Muscle of arm (tissue), 14 donors: ENCODE measurements around the gene ACYP1. TPM values are rescaled to one million over a fixed set of nuclear protein-coding genes. Genes with fewer than 3 reads are reported as not detected.

Experiments used
- DNase-seq: peaks from one replicate; pipeline ENCODE4 v3.0.0-alpha.2; 2013
- long read RNA-seq, 11 donors: transcript quantifications; one replicate each; lab custom pipeline, GENCODE V29; 2026
- polyA plus RNA-seq, 12 donors: library from polyadenylated mRNA; unstranded; fragments of 120-200 nt; gene quantifications; one replicate each; pipeline ENCODE4 v1.2.1, GENCODE V29; 2013; ENCODE audit not compliant: insufficient read length in 12 of 12

The ACYP1 gene
- 10 to 100 TPM in 11 of 12 donors, not detected in 1; 10.3 to 41.1 (median 20.4) TPM for polyA plus RNA-seq
- long read RNA-seq, donor 1, transcript ACYP1-201 (3 exons, 627 nt) = major isoform, 15 of 19 reads
- long read RNA-seq, donor 1, partial matches to known transcripts = 0 of 19 reads
- long read RNA-seq, donor 1, other reads (novel, unspliced or antisense) = 0 of 19 reads
- long read RNA-seq, donor 2, transcript ACYP1-201 (3 exons, 627 nt) = major isoform, 9 of 21 reads
- long read RNA-seq, donor 2, partial matches to known transcripts = 8 of 21 reads
- long read RNA-seq, donor 2, other reads (novel, unspliced or antisense) = 0 of 21 reads
- long read RNA-seq, donor 3, partial matches to known transcripts = 13 of 19 reads
- long read RNA-seq, donor 3, other reads (novel, unspliced or antisense) = 0 of 19 reads
- long read RNA-seq, donor 4, partial matches to known transcripts = 6 of 8 reads
- long read RNA-seq, donor 4, other reads (novel, unspliced or antisense) = 0 of 8 reads
- long read RNA-seq, donor 5, transcript ACYP1-201 (3 exons, 627 nt) = major isoform, 14 of 53 reads
- long read RNA-seq, donor 5, partial matches to known transcripts = 36 of 53 reads
- long read RNA-seq, donor 5, other reads (novel, unspliced or antisense) = 0 of 53 reads
- long read RNA-seq, donor 6, partial matches to known transcripts = 14 of 17 reads
- long read RNA-seq, donor 6, other reads (novel, unspliced or antisense) = 0 of 17 reads
- long read RNA-seq, donor 7, transcript ACYP1-201 (3 exons, 627 nt) = major isoform, 6 of 18 reads
- long read RNA-seq, donor 7, transcript ACYP1-203 (2 exons, 606 nt) = minor isoform, 5 of 18 reads
- long read RNA-seq, donor 7, partial matches to known transcripts = 6 of 18 reads
- long read RNA-seq, donor 7, other reads (novel, unspliced or antisense) = 0 of 18 reads
- long read RNA-seq, donor 8, transcript ACYP1-201 (3 exons, 627 nt) = major isoform, 6 of 19 reads
- long read RNA-seq, donor 8, partial matches to known transcripts = 9 of 19 reads
- long read RNA-seq, donor 8, other reads (novel, unspliced or antisense) = 0 of 19 reads
- long read RNA-seq, donor 9, partial matches to known transcripts = 0 of 3 reads
- long read RNA-seq, donor 9, other reads (novel, unspliced or antisense) = 0 of 3 reads
- long read RNA-seq, donor 10, transcript ACYP1-201 (3 exons, 627 nt) = major isoform, 9 of 18 reads
- long read RNA-seq, donor 10, partial matches to known transcripts = 8 of 18 reads
- long read RNA-seq, donor 10, other reads (novel, unspliced or antisense) = 0 of 18 reads
- long read RNA-seq, donor 11, transcript ACYP1-201 (3 exons, 627 nt) = major isoform, 15 of 33 reads
- long read RNA-seq, donor 11, partial matches to known transcripts = 15 of 33 reads
- long read RNA-seq, donor 11, other reads (novel, unspliced or antisense) = 0 of 33 reads

DNA sequence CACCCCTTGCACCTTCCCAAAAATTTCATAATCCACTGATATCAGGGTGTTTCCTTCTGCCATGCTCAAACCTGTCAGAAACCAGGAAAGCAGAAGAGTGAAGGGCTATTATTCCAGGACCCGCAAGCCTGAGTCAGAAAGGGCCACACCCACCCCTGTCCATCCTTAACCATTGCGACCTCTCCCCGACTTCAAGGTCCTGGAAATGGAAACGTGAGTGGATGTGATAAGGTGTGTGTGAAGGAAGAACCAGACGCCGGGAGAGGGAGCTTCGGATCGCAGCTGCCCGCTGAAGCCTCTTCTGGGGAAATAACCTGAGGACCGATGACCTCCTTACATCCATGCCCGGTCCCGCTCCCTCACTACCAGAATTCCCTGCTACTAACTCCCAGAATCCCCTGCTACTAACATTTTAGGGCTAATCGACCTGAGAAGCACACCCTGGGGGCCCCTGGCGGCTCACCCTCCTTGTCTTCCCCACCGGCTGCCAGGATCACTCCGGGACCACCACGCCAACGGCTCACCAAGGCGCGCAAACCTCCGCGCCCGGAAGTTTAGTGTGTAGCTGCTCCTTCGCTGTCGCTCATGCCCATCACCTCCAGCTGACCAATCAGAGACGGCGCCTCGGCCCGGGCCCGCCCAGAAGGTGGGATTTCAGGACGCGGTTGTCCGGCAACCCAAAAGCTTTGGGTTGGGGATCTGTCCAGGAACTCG lies at the start of gene ACYP1:
Gene ACYP1 (minus strand): TSS at position 534 of the 714 bp plus-strand sequence. CDS start 471 bp downstream, at position 63.
- peak; percentile 95 for DNase-seq

DNA sequence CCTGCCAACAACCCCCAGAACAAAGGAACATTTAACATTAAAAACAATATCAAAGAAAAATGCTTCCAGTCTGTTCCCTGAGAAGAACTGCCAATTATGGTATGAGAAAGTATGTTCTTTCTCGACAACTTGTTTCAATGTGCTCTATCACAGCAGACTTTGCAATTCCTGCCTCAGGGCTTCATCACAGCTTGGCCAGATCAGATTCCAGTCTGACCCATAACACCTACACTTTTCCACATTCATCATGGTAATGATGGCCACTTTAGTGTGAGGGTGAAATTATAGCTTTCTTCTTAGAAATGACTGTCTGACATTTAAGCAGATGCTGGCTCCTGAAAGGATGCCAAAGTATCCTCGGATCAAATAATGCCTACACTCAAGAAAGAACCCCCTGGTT lies 46.1 kb upstream of the ACYP1 start:
- DNase-seq = no peak

DNA sequence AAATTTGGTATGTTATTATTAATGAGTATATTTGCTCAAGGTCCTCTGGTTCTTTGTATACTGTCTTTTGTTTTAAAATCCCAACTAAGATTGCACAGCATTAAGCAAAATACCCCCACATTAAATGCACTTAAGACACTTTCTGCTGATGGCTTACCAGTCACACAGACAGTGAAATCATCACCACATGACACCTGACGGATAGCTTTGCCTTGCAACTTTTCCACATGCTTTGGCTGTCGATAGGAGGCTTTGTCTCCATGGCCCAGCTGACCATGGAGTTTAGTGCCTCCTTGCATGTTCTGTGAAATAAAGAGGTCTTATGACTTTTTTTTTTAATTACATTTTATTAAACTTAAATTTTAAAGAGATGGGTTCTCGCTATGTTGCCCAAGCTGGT lies 43.4 kb upstream of the ACYP1 start:
- DNase-seq = no peak

DNA sequence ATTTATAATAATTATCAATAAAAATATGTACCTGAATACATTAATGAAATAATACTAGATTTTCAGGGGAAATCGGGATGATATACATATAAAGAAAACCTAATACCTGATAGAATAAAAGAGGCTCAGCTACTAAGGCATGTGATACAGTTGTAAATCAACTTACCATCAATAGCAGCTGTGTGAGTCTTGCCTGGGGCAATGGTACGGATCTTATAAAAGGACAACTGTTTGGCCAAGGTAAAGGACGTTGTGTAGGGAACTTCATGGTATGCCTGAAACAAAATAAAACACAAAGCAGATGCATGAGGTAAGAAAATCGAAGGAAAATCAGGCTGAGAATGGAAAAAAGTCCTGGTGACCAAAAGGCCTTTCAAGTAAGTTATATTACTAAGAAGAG lies 37.7 kb upstream of the ACYP1 start:
- DNase-seq = no peak

DNA sequence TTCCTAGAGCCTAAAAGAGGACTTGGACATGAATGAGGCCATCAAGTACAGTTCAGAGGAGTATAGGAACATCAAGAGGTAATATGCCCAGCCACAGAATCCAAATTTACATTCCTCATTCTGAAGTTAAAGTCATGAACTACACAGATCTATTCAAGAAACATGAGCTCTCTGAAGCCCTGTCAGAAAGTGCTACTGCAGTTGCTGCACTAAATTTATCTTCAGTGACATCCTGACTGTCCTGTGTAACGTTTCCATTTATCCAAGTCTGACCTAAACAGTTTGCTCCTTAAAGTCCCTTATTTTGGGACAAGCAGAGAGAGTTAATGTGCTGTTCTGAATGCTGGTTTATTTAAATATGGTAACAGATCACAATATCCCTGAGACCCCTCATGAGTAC lies 34.9 kb upstream of the ACYP1 start:
- DNase-seq = no peak

DNA sequence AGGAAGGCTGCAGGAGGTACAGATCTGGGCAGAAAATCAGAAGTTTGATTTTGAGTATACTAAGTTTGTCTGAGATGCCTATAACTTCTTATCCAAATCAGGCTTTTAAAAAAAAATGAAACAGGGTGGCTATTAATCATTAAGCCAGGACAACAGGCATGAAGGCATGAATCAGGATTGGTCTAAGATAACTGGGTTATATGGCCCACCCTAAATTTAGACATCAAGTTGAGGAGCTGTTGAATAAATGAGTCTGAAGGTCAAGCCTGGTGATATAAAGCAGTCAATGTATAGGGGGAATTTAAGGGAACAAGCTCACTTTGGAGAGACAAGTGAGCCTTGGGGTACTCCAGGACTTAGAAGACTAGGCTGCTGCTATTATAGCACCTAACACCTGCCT lies 34.4 kb upstream of the ACYP1 start:
- DNase-seq = no peak

DNA sequence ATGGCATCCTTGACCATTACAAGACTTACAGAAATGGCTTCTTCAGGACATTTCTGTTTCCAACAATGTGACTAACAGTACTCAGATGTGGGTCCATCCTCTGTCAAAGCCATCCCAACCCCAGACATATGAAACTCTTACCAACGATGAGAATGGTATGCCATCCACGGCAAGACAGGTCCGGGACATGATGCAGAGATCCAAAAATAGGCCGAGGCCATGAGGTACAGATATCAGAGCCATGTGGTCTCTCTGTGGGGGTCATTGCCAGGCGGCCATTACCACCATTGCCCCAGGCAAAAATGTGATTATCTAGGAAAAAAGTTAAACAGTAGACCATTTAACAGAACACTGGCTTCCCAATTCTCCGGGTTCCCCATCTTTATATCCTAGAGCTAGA lies 33.1 kb upstream of the ACYP1 start:
- DNase-seq = no peak

DNA sequence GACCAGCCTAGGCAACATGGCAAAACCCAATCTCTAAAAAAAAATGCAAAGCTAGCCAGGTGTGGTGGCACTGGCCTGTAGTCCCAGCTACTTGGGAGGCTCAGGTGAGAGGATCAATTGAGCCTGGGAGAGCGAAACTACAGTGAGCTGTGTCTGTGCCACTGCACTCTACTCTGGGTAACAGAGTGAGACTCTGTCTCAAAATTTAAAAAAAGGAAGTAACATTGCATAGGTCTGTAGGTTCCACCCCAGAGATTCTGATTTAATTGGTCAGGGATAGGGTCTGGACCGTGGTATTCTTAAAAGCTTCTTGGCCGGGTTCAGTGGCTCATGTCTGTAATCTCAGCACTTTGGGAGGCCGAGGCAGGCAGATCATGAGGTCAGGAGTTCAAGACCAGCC lies 31.9 kb upstream of the ACYP1 start:
- no peak for DNase-seq

DNA sequence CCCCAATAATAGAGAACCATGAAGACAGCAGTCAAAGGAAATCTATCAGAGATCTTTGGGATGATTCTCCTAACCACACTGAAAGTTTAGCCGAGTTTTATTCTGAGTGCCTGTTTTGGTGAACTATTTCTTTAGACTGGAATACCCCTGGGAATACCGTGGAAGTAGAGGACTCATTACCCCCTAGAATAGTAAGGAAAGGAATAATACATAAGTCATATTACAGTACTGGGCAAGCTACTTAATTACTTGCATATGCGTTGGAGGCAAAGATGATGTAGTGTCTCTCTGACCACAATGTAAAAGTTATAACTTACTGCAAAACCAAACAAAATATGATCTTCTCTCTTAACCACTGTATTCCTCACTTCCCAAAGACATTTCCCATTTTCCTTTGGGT lies 31.1 kb upstream of the ACYP1 start:
- DNase-seq = no peak

DNA sequence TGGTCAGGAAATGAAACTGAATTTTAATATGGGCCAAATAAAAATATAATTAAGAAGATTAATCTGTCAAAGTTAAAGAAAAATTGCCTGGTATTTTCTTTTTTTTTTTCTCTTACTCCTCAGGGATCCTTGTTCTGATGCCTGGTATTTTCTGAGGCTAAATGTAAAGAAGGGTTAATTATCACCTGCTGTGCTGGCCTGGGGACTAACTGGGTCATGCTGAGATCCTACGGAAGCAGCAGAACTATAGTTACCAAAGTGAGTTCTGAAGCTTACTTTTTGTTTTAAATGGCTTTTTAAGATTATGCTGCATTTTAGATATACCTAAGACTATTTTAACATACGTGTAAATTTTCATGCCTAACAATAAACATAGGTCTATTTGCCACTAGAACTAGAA lies 28.9 kb upstream of the ACYP1 start:
- DNase-seq = no peak

DNA sequence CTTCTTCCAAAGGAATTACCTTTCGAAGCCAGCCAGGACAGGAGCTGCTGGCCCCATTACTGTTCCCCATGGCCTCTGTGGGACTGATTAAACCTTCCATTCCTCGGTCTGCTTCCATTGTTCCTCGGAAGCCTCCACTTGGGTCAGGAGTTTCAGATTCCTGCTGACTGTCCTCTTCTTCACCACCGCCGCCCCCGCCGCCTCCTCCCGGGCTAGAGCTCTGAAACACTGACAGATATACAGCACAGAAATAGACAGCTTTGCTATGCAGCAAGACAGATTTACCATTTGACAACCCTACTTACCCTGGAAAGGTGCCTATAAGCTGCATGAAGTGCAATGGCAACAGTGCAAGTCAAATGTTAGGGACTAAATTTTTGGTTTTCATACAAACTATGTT lies 27.4 kb upstream of the ACYP1 start:
- no peak for DNase-seq

DNA sequence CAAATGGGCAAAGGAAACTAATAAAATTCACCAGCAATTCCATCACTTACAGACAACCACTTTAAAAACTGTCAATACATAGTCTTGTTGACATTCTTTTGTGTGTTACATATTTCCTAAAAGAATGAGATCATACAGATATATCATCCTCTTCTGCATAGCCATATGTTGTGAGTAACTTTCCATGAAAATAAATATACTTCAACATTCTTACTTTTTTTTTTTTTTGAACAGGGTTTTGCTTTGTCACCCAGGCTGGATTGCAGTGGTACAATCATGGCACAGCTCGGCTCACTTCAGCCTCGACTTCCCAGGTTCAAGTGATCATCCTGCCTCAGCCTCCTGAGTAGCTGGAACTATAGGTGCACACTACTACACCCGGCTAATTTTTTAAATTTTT lies 26.5 kb upstream of the ACYP1 start:
- no peak for DNase-seq

DNA sequence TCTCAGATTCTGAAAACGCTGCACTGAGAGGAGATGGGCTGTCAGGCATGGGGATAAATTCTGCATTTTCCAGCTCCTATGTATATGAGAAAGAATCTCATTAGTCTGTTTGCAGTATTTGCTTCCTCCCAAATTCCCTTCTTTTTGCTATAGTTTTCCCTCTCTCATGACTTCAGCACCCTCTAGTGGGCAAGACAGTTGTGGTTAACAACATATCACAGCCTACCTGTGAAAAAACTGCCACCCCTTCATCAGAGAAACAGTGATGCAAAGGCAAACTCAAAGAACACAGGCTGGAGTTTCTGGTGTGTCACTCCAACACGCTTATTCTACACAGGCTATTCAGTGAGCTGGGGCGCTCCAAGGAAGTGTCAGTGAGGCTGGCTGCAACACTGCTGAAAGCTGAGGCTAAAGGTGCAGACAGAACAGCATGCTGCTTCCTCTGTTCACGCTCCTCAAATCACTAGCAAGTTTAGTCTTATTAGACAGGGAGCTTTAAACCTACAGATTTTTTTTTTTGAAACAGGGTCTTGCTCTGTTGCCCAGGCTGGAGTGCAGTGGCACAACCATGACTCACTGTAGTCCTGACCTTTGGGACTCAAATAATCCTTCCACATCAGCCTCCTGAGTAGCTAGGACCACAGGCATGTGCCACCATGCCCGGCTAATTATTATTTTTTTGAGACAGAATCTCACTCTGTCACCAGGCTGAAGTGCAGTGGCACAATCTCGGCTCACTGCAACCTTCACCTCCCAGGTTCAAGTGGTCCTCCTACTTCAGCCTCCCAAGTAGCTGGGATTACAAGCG lies 24.9 kb upstream of the ACYP1 start:
- DNase-seq = peak; percentile 70

DNA sequence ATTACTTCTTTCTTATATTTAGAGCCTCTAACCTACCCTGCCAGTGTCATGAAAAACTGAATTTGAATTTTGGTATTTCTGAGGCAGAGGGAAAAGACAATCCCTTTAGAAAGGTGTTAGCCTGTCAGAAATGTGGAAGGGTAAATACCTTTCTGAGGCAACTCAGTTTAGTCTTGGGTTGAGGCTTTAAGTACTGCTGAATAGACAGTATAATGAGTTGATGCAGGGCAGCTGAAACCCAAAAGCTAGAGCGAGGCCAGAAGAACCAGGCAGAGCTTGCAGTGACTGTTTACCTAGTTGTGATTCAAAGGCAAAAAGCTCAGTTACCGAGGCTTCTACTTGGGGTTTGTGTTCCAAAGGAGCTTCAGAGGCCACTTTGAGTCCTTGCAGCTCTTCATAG lies 24.3 kb upstream of the ACYP1 start:
- no peak for DNase-seq

DNA sequence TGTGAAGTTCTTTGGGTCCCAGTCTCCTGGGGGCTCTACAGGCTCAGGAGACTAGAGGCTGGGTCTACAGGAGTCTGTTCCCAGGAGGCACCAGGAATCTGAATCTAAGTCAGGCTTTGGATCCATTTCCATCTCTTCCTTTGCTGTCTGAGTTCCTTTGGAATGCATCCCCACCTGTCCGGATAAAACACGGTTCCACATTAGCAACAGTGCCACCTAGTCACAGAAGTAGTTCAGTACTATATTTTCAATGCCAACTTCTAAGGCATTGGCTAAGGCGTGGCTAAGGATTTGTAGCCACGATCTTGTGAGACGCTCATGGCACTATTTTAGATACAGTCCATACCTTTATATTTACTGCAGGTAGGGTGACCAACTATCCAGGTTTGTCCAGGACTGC lies 20.7 kb upstream of the ACYP1 start:
- DNase-seq = no peak

DNA sequence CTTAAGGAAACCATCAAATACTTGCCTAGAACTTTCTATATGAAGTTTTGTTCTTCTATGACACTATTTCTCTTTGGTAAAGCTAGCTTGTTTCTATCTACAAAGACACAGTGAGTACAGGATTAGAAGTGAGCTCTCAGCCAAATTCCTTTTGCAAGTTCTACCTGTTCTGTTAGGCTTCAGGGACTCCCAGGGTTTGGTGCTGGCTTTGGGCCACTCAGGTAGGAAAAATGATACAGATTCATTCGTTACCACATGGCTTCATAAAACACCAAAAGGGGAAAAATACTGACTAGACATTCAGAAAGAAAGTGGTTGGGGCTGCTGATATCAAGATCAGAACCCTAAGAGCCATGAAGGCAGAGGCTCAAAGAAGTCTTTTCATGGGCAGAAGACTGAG lies 19.4 kb upstream of the ACYP1 start:
- no peak for DNase-seq

DNA sequence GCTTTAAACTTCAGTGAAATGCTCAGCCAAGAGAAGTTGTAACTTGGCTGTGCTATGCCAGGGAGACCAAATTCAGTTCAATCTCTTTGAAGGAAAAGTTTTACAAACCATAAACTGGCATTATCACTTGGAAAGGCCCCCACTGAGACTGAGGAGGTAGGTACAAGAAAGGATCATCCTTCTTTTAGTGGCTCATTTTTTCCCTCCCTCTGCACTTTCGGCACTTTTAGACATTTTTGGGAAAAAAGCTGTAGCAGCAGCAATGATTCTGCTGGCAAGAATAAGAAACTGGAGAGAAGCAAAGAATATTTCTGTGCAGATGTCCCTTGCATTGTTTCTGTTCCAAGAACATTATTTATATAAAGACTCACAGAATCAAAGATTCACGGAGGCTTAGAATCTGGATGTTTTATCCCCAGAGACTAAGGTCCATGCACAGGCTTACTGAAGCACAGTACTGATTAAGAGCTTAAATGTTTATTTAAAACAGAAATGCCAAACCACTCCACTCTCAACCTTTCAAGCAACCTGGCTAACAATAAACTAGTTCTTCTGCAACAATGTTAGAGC lies 17.9 kb upstream of the ACYP1 start:
- peak; percentile 61 for DNase-seq

DNA sequence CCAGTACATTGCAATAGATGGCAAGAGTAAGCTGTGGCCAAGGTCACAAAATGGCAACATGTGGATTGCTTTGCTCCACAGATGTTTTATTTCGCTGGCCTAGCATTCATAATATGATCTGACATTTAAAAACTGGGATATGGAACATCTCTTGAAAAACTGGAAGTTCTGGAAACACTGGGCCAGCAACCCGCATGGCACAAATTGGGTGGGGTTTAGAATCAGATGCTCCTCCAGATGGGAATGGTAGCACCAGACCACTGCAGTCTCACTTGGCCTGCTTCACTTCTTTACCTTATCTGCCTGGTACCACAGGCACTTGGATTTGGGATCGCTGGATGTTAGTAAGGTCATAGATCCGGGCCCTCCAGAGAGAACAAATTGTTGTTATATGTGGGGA lies 15.7 kb upstream of the ACYP1 start:
- DNase-seq = no peak

DNA sequence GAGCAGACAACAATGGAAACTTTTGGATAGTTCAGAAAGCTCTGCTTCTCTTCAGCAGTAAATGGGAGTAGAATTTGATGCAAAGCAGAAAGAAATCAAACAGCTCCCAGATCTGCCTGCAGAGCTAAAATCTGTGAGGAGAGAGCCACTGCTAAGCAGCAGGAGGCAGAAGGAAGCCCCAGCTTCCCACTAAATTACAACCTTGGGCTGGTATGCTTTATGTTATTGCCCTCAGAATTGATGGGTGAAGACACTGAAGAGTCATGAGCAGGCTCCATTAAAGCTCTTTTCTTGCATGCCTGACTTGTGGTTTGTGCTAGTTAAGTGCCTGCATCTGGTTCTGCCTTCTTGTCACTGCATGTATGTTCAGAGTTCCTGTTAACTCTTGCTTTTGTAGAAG lies 14.0 kb upstream of the ACYP1 start:
- DNase-seq = no peak

DNA sequence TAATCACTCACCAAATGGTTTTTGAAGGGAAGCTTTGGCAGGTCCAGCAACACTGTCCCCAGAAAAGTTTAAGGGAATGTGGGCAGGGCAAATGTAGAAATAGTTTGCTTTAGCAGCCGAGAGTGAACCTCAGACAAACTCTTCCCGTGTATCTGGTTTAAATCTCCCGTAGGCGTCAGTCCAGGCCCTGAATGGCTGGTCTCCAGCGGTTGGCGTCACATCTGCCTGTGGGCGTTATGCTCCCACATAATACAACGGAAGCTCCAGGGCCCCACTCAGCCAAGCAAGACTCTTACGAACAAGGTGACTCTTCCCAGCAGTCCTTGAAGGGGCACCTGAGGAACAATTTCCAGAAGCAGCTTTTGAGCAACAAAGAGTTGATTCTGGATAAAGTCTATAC lies 6.6 kb upstream of the ACYP1 start:
- peak; percentile 55 for DNase-seq
